Large intestine (tissue), 3 donors: ENCODE results near the gene FUT8. TPM values are rescaled to one million over a fixed set of nuclear protein-coding genes. Genes with fewer than 3 reads are reported as not detected.
"Not testable (repeated sequence)": the region's sequence is repeated elsewhere in the genome, so short reads cannot be mapped to it uniquely, and the experiment has no call there.

Experiments
- DNase-seq, 2 donors: peaks; one replicate each; pipeline versions ENCODE4 v3.0.0 to v3.0.0-alpha.2; 2013
- H3K27ac ChIP-seq: one replicate; pipeline ENCODE4 v1.5.1; 2013; ENCODE audit warnings: low read length
- H3K27me3 ChIP-seq: 2 replicates; pipeline ENCODE4 v1.6.1; 2013; ENCODE audit warnings: low read length; ENCODE audit not compliant: control insufficient read depth, insufficient read depth
- H3K36me3 ChIP-seq: 2 replicates; pipeline ENCODE4 v1.6.1; 2013; ENCODE audit warnings: low read length; ENCODE audit not compliant: control insufficient read depth, insufficient read depth
- H3K4me1 ChIP-seq: one replicate; pipeline ENCODE4 v1.6.1; 2013; ENCODE audit warnings: low read length; ENCODE audit not compliant: control insufficient read depth, insufficient read depth
- H3K4me3 ChIP-seq: one replicate; pipeline ENCODE4 v1.5.1; 2013; ENCODE audit warnings: low read length
- H3K9me3 ChIP-seq: one replicate; pipeline ENCODE4 v1.6.1; 2013; ENCODE audit warnings: mild to moderate bottlenecking, low read depth, low read length, moderate library complexity; ENCODE audit not compliant: control insufficient read depth
- WGBS: methylation state at CpG from one replicate; pipeline ENCODE4 v1.1.5; 2013; ENCODE audit warnings: low lambda C conversion rate; ENCODE audit not compliant: insufficient coverage; 5-methylcytosine and 5-hydroxymethylcytosine counted together
- polyA plus RNA-seq: library from polyadenylated mRNA; unstranded; fragments of 120-200 nt; gene quantifications from one replicate; pipeline ENCODE4 v1.2.1, GENCODE V29; 2013

Gene FUT8
- polyA plus RNA-seq, 1 donor = 53.7 TPM

DNA sequence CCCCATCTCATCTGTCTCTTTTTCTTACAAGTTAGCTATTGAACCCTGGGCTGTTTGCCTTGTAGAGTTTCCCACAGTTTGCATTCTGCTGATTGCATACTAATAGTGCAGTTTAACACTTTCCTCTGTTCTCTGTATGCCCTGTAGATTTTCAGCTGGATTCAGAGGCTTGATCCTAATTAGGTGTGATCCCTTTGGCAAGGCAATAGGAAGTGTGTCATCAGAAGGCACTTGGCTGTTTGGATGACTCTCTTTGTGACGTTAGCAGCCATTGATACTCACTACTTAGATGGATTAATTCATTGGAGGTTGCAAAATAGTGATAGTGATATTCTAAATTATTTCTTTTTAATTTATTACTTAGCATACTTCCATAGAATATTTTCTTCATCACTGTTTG lies 33.6 kb downstream of the FUT8 start:
- DNase-seq = no peak
- Histone ChIP-seq H3K27me3 (no peaks in the 10 kb centered on the region), H3K4me3 (no peak overlapping the region), H3K27ac (no peak overlapping the region), H3K36me3 (peaks cover 5% of the 10 kb centered on the region), H3K9me3 (peaks cover 7% of the 10 kb centered on the region), H3K4me1 (no peaks in the 10 kb centered on the region)
- WGBS = no CpG with 5 or more reads among the region's 1 CpG

DNA sequence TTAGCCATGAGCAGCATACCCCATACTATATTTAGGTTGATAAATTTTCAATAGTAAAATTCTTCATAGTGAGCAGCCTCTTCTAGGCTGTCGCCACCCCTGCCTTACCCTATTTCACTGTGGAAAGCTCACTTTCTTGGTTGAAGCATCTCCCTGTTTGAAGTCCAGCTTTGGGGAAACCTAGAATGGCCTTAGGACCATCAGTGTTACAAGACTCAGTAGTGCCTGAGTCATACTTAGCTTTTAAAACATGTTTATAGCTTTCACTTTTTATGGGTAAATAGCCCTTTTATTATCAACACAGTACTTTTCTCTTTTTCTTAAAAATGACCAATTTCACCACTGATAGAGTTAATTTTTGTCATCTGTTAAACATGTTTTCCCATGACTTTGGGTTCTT lies 37.1 kb downstream of the FUT8 start:
- H3K27ac ChIP-seq = no peak overlapping the region
- H3K9me3 ChIP-seq = peaks cover 8% of the 10 kb centered on the region
- no peaks in the 10 kb centered on the region for H3K27me3 ChIP-seq
- no peaks in the 10 kb centered on the region for H3K4me1 ChIP-seq
- no CpG with 5 or more reads among the region's 1 CpG for WGBS
- H3K4me3 ChIP-seq = no peak overlapping the region
- peaks cover 9% of the 10 kb centered on the region for H3K36me3 ChIP-seq
- DNase-seq = no peak

DNA sequence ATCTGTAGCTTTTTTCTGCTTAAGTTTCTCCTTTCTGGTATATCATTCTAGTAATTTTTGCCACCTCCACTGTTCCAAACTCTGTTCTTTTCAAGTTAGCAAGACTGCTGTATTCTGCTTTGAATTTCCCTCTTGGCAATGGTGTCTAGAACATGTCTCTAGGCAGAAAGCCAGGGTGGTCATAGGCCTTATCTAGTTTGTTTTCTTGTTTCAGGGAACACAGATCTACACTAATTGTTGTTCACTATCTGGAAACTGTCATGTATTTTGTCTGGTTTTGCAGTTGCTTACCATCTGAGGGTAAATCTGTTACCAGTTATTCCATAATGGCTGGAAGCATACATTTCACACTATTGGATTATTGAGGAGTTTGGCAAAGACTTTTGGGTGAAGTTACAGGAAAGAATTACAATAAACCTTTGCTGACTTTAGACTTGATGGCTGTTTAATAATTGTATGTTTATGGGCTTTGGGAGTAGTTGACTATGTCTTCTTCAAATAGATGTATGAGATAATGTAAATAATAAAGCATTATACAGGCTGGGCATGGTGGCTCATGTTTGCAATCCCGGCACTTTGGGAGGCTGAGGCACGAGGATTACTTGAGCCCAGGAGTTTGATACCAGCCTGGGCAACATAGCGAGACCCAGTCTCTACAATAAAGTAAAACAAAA lies 41.4 kb downstream of the FUT8 start:
- Histone ChIP-seq H3K4me3 (no peak overlapping the region), H3K27me3 (no peaks in the 10 kb centered on the region), H3K4me1 (no peaks in the 10 kb centered on the region), H3K36me3 (peaks cover 20% of the 10 kb centered on the region), H3K9me3 (peaks cover 12% of the 10 kb centered on the region), H3K27ac (no peak overlapping the region)
- WGBS = no CpG with 5 or more reads among the region's 3 CpGs
- no peak for DNase-seq

DNA sequence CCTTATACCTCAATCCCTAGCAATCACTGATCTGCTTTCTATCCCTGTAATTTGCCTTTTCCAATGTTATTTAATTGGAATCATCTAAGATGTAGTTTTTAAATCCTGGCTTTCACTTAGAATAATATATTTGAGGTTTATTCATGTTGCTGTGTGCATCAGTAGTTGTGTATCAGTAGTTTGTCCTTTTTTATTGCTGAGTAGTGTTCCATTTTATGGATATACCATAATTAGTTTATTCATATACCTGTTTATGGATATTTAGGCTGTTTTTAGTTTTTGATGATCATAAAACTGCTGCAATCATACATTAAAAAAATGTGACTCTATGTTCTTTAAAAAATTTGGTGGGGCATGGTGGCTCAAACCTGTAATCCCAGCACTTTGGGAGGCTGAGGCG lies 43.7 kb downstream of the FUT8 start:
- Histone ChIP-seq H3K36me3 (peaks cover 26% of the 10 kb centered on the region), H3K27me3 (no peaks in the 10 kb centered on the region), H3K27ac (no peak overlapping the region), H3K4me3 (no peak overlapping the region), H3K9me3 (peaks cover 8% of the 10 kb centered on the region), H3K4me1 (no peaks in the 10 kb centered on the region)
- no peak for DNase-seq
- no CpG with 5 or more reads among the region's 1 CpG for WGBS

DNA sequence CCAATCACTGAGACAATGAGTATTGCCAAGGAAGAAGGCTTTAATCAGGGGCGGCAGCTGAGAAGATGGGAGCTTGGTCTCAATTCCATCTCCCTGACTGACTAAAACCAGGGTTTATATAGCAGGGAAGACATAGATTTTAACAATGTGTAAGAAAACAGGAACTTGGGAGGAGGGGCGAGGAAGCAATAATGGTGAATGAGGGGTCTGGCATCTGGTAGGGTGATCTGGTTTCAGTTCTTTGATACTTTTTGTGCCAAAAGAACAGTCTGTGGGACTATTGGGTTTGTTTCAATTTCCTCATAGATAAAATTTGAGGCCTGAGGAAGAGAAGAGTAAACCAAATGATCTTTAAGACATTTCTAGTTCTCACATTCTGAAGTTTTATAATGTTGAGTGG lies 49.2 kb downstream of the FUT8 start:
- WGBS = no CpG with 5 or more reads among the region's 2 CpGs

DNA sequence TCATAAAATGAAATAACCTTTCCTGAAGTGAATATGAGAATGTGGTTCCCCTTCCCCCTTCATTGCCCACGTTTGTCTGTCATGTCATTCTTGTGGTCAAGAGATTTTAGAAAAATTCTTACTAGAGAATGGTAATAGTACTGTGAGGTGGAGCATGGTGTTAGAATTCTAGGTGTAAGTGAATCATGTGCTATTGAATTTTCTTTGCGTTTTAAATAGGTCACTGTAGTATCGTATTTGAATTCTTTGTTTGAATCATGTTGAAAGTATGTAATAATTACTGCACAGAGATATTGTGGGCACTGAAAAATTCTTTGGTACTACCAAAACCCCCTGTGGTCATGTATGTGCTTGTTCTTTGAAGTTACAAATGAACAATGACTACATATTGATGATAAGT lies 49.9 kb downstream of the FUT8 start:
- DNase-seq = no peak
- H3K9me3 ChIP-seq = no peaks in the 10 kb centered on the region
- peaks cover 19% of the 10 kb centered on the region for H3K36me3 ChIP-seq
- H3K27ac ChIP-seq = no peak overlapping the region
- H3K4me3 ChIP-seq = no peak overlapping the region
- WGBS = 100% methylated on average over 1 of the region's 3 CpGs
- no peaks in the 10 kb centered on the region for H3K4me1 ChIP-seq
- H3K27me3 ChIP-seq = no peaks in the 10 kb centered on the region

More for the DNA sequence above, 49.2 kb downstream of the FUT8 start:
- H3K27me3 ChIP-seq = no peaks in the 10 kb centered on the region
- H3K27ac ChIP-seq = no peak overlapping the region
- DNase-seq = no peak
- H3K36me3 ChIP-seq = peaks cover 24% of the 10 kb centered on the region
- H3K9me3 ChIP-seq = no peaks in the 10 kb centered on the region
- no peak overlapping the region for H3K4me3 ChIP-seq
- no peaks in the 10 kb centered on the region for H3K4me1 ChIP-seq

DNA sequence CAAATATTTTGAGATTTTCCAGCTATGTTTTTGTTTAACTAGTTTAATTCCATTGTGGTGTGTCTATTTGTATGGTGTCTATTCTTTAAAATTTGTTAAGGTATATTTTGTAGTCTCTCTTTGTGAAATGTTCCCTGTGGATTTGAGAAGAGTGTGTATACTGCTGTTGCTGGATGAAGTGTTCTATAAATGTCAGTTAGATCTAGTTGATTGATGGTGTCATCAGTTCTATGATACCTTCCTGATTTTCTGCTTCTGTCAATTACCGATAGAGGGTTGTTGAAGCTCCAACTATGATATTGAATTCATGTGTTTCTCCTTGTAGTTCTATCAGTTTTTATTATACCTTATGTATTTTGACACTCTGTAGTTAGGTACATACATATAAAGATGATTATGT lies 53.1 kb downstream of the FUT8 start:
- no peaks in the 10 kb centered on the region for H3K27me3 ChIP-seq
- peaks cover 12% of the 10 kb centered on the region for H3K36me3 ChIP-seq
- no CpG with 5 or more reads among the region's 1 CpG for WGBS
- no peaks in the 10 kb centered on the region for H3K4me1 ChIP-seq
- no peak overlapping the region for H3K27ac ChIP-seq
- H3K9me3 ChIP-seq = no peaks in the 10 kb centered on the region
- no peak overlapping the region for H3K4me3 ChIP-seq
- no peak for DNase-seq

DNA sequence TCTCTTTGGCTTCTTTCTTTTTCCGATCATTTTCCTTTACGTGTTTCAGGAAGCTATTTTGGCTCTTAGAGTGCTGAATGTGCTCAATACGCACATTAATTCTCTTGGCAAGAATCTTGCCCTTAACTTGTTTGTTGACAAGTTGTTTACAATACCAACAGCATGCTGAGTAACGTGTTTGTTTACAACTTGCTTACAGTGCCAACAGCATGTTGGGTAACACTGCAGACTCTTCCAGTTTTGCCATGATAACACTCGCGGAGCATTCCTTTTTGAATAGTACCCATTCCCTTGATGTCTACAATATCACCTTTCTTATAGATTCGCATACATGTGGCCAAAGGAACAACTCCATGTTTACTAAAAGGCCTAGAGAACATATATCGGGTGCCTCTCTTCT lies 55.4 kb downstream of the FUT8 start:
- H3K27me3 ChIP-seq, DNase-seq, H3K36me3 ChIP-seq, H3K9me3 ChIP-seq, H3K4me1 ChIP-seq, H3K4me3 ChIP-seq, H3K27ac ChIP-seq: not testable (repeated sequence)
- 96% methylated on average over 4 of the region's 8 CpGs for WGBS

DNA sequence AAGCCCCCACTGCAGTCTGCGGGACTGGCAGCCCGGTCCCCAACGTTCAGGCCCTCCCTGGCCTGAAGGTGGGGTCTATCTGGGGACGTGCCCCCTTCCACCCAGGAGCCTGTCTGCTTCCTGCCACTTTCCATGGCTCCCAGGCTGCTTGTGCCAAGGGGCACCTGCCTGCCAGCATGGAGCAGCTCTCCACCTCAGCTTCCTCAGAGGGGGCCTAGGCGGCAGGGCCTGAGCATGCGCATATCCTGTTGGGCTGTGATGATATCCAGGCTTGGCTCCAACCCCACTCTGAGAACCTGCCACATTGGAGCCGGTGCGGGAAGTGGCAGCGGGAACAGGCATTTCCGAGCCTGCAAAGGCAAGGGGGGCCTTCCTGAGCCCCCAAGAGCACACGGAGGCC lies 57.4 kb downstream of the FUT8 start:
- Histone ChIP-seq H3K27ac (no peak overlapping the region), H3K4me1 (no peaks in the 10 kb centered on the region), H3K36me3 (peaks cover 6% of the 10 kb centered on the region), H3K27me3 (no peaks in the 10 kb centered on the region), H3K9me3 (no peaks in the 10 kb centered on the region), H3K4me3 (no peak overlapping the region)
- no CpG with 5 or more reads among the region's 11 CpGs for WGBS
- DNase-seq = no peak

DNA sequence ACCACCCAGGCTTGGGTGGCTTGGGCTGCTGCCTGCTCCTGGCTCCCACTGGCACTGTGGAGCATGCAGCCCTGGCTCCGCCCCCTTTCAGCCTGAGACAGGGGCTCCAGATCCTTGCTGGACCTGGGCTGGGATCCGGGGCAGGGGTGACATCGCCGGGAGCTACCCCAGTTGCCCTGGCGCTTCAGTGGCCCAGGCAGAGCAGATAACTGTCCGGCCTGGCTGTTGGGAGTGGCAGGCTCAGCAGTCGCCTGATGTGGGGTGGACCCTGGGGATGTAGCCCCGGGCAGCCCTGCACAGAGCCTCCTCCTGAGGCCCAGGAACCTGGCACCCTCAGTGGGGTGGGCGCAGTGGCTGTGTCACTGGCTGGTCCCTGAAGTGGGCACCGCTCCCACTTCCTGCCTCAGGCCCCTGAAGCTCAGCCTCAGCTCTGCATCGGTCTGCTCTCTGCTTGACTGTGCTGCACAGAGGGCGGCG lies 57.9 kb downstream of the FUT8 start:
- no CpG with 5 or more reads among the region's 13 CpGs for WGBS
- Histone ChIP-seq H3K4me3 (no peak overlapping the region), H3K27ac (no peak overlapping the region), H3K4me1 (no peaks in the 10 kb centered on the region), H3K9me3 (no peaks in the 10 kb centered on the region), H3K27me3 (no peaks in the 10 kb centered on the region), H3K36me3 (peaks cover 6% of the 10 kb centered on the region)
- no peak for DNase-seq
